Mesenchymal stem cell (in vitro differentiated cells and primary cell): ENCODE results near the gene MAST2.

ENCODE experiments used
- DNase-seq: peaks from one replicate; pipeline ENCODE4 v3.0.0-alpha.2; 2013
- H2AFZ ChIP-seq: one replicate; pipeline ENCODE4 v1.6.1; 2013; ENCODE audit warnings: low read depth, mild to moderate bottlenecking, control low read depth, inconsistent platforms, low read length, moderate library complexity
- H2AK5ac ChIP-seq: 2 replicates; pipeline ENCODE4 v1.6.1; 2013; ENCODE audit warnings: low read length, moderate library complexity, mild to moderate bottlenecking, inconsistent platforms; ENCODE audit not compliant: severe bottlenecking
- H2BK120ac ChIP-seq: one replicate; pipeline ENCODE4 v1.6.1; 2013; ENCODE audit warnings: low read depth, mild to moderate bottlenecking, inconsistent platforms, low read length, moderate library complexity
- H2BK12ac ChIP-seq, 2 experiments: one replicate each; pipeline ENCODE4 v1.6.1; 2013; ENCODE audit warnings: inconsistent platforms in 2 of 2, low read length in 2 of 2, mild to moderate bottlenecking in 2 of 2, moderate library complexity in 2 of 2, control low read depth in 1 of 2
- H2BK15ac ChIP-seq: one replicate; pipeline ENCODE4 v1.6.1; 2013; ENCODE audit warnings: mild to moderate bottlenecking, low read depth, inconsistent platforms; ENCODE audit not compliant: poor library complexity, severe bottlenecking
- H2BK5ac ChIP-seq: 2 replicates; pipeline ENCODE4 v1.6.1; 2013; ENCODE audit warnings: low read depth, mild to moderate bottlenecking, low read length, control low read depth, inconsistent platforms; ENCODE audit not compliant: poor library complexity, severe bottlenecking
- H3K14ac ChIP-seq, 2 experiments: one replicate each; pipeline ENCODE4 v1.6.1; 2013; ENCODE audit warnings: inconsistent platforms in 2 of 2, low read length in 2 of 2, control low read depth in 1 of 2, mild to moderate bottlenecking in 1 of 2, moderate library complexity in 1 of 2
- H3K18ac ChIP-seq, 2 experiments: one replicate each; pipeline ENCODE4 v1.6.1; 2013; ENCODE audit warnings: inconsistent platforms in 2 of 2, low read length in 2 of 2, control low read depth in 1 of 2, low read depth in 1 of 2, mild to moderate bottlenecking in 1 of 2
- H3K23ac ChIP-seq, 2 experiments: one replicate each; pipeline ENCODE4 v1.6.1; 2013; ENCODE audit warnings: inconsistent platforms in 2 of 2, low read length in 2 of 2, mild to moderate bottlenecking in 2 of 2, moderate library complexity in 2 of 2, control low read depth in 1 of 2
- H3K27ac ChIP-seq: 2 replicates; pipeline ENCODE4 v1.5.1; 2013; ENCODE audit warnings: mild to moderate bottlenecking, moderate library complexity, low read length, control low read depth, inconsistent platforms; ENCODE audit not compliant: poor library complexity, severe bottlenecking
- H3K27me3 ChIP-seq, 2 experiments: 2 replicates each; pipeline versions ENCODE4 v1.6.1 to v1.7.0; 2013; ENCODE audit warnings: low read length in 2 of 2, mild to moderate bottlenecking in 2 of 2, moderate library complexity in 2 of 2, control low read depth in 1 of 2, inconsistent platforms in 1 of 2; ENCODE audit not compliant: control insufficient read depth in 1 of 2, insufficient read depth in 1 of 2
- H3K36me3 ChIP-seq, 2 experiments: 2 replicates each; pipeline versions ENCODE4 v1.6.1 to v1.7.0; 2013; ENCODE audit warnings: low read length in 2 of 2, control low read depth in 1 of 2, inconsistent platforms in 1 of 2, low read depth in 1 of 2, mild to moderate bottlenecking in 1 of 2; ENCODE audit not compliant: insufficient read depth in 2 of 2, control insufficient read depth in 1 of 2
- H3K4ac ChIP-seq, 2 experiments: one replicate each; pipeline ENCODE4 v1.6.1; 2013; ENCODE audit warnings: inconsistent platforms in 2 of 2, low read length in 2 of 2, mild to moderate bottlenecking in 2 of 2, moderate library complexity in 2 of 2, control low read depth in 1 of 2, low read depth in 1 of 2
- H3K4me1 ChIP-seq: 2 replicates; pipeline ENCODE4 v1.6.1; 2013; ENCODE audit warnings: low read depth, low read length, control low read depth; ENCODE audit not compliant: control insufficient read depth, insufficient read depth
- H3K4me2 ChIP-seq: 2 replicates; pipeline ENCODE4 v1.6.1; 2013; ENCODE audit warnings: low read length, mild to moderate bottlenecking, inconsistent platforms; ENCODE audit not compliant: poor library complexity, severe bottlenecking
- H3K4me3 ChIP-seq, 2 experiments: 2 replicates each; pipeline versions ENCODE4 v1.5.1 to v1.7.0; 2013; ENCODE audit warnings: low read length in 2 of 2, mild to moderate bottlenecking in 2 of 2, control low read depth in 1 of 2, low read depth in 1 of 2; ENCODE audit not compliant: insufficient read depth in 1 of 2
- H3K79me1 ChIP-seq: replicated peaks from 2 replicates; pipeline ENCODE4 v1.6.1; 2013; ENCODE audit warnings: mild to moderate bottlenecking, control low read depth, low read length, inconsistent platforms; ENCODE audit not compliant: poor library complexity, severe bottlenecking
- H3K9ac ChIP-seq: 2 replicates; pipeline ENCODE4 v1.7.0; 2013; ENCODE audit warnings: mild to moderate bottlenecking, low read length, moderate library complexity
- H3K9me3 ChIP-seq: 2 replicates; pipeline ENCODE4 v1.7.0; 2013; ENCODE audit warnings: mild to moderate bottlenecking, low read length; ENCODE audit not compliant: control insufficient read depth
- H4K8ac ChIP-seq: one replicate; pipeline ENCODE4 v1.6.1; 2013; ENCODE audit warnings: inconsistent platforms, mild to moderate bottlenecking, low read length, moderate library complexity
- H4K91ac ChIP-seq: one replicate; pipeline ENCODE4 v1.6.1; 2013; ENCODE audit warnings: mild to moderate bottlenecking, low read length, inconsistent platforms
- WGBS: methylation state at CpG from one replicate; pipeline ENCODE4 v1.1.7; 2013; ENCODE audit warnings: mixed read lengths; 5-methylcytosine and 5-hydroxymethylcytosine counted together

MAST2 gene

GRCh38 chr1:46081619-46082018 lies 278.2 kb downstream of the MAST2 start:
- H3K36me3 ChIP-seq, result peaks cover 0 to 5% of the 10 kb centered on the region in 2 experiments
- H3K4me1 ChIP-seq, result peaks cover 3% of the 10 kb centered on the region
- no CpG with 5 or more reads among the region's 1 CpG for WGBS
- no peak overlapping the region for H3K4ac ChIP-seq
- no peak overlapping the region for H2BK15ac ChIP-seq
- no peak for DNase-seq
- no peaks in the 10 kb centered on the region for H3K27me3 ChIP-seq
- H3K23ac ChIP-seq, result no peak overlapping the region
- H3K9me3 ChIP-seq, result no peaks in the 10 kb centered on the region
- no peak overlapping the region for H2AFZ ChIP-seq
- H2BK120ac ChIP-seq, result no peak overlapping the region
- no peak overlapping the region for H2AK5ac ChIP-seq
- no peak overlapping the region for H3K14ac ChIP-seq
- no peak overlapping the region for H3K9ac ChIP-seq
- no peak overlapping the region for H4K91ac ChIP-seq
- H3K4me3 ChIP-seq, result no peak overlapping the region
- H4K8ac ChIP-seq, result no peak overlapping the region
- no peak overlapping the region for H3K27ac ChIP-seq
- peaks cover 16% of the 10 kb centered on the region for H3K79me1 ChIP-seq
- no peak overlapping the region for H3K4me2 ChIP-seq
- no peak overlapping the region for H3K18ac ChIP-seq
- no peak overlapping the region for H2BK5ac ChIP-seq
- no peak overlapping the region for H2BK12ac ChIP-seq

- Histone ChIP-seq H3K4ac (no peak overlapping the region), H3K9me3 (no peaks in the 10 kb centered on the region), H3K27me3 (no peaks in the 10 kb centered on the region), H2BK5ac (no peak overlapping the region), H3K27ac (no peak overlapping the region), H2AK5ac (no peak overlapping the region), H3K4me1 (peaks cover 3% of the 10 kb centered on the region), H3K18ac (no peak overlapping the region), H3K9ac (no peak overlapping the region), H4K91ac (no peak overlapping the region), H3K4me2 (no peak overlapping the region), H3K23ac (no peak overlapping the region), H2BK120ac (no peak overlapping the region), H2AFZ (no peak overlapping the region), H3K36me3 (peaks cover 0 to 6% of the 10 kb centered on the region in 2 experiments), H3K4me3 (no peak overlapping the region), H3K14ac (no peak overlapping the region), H2BK12ac (no peak overlapping the region), H3K79me1 (peaks cover 20% of the 10 kb centered on the region), H4K8ac (no peak overlapping the region), H2BK15ac (no peak overlapping the region)
- DNase-seq, result no peak
These were observed 280.2 kb downstream of the MAST2 start for GRCh38 chr1:46083579-46083978.

- peaks cover 0 to 6% of the 10 kb centered on the region in 2 experiments for H3K36me3 ChIP-seq
- H2BK120ac ChIP-seq, result no peak overlapping the region
- H2BK5ac ChIP-seq, result no peak overlapping the region
- no peak overlapping the region for H3K27ac ChIP-seq
- H2AK5ac ChIP-seq, result no peak overlapping the region
- H3K4me1 ChIP-seq, result peaks cover 3% of the 10 kb centered on the region
- H3K27me3 ChIP-seq, result no peaks in the 10 kb centered on the region
- no peak overlapping the region for H2AFZ ChIP-seq
- peak; percentile 14 for DNase-seq
- no CpG with 5 or more reads among the region's 1 CpG for WGBS
- H3K4me3 ChIP-seq, result no peak overlapping the region
- no peak overlapping the region for H3K23ac ChIP-seq
- no peak overlapping the region for H3K14ac ChIP-seq
- H3K9me3 ChIP-seq, result no peaks in the 10 kb centered on the region
- peak overlapping the region; percentile 26 for H3K9ac ChIP-seq
- H2BK15ac ChIP-seq, result no peak overlapping the region
- no peak overlapping the region for H4K8ac ChIP-seq
- no peak overlapping the region for H4K91ac ChIP-seq
- H3K18ac ChIP-seq, result no peak overlapping the region
- peaks cover 20% of the 10 kb centered on the region for H3K79me1 ChIP-seq
- H2BK12ac ChIP-seq, result no peak overlapping the region
- no peak overlapping the region for H3K4me2 ChIP-seq
- H3K4ac ChIP-seq, result no peak overlapping the region
These were observed 281.4 kb downstream of the MAST2 start for GRCh38 chr1:46084553-46085451.
